GM23338 (cell line): ENCODE data around the gene DACT2. TPM values are rescaled to one million over a fixed set of nuclear protein-coding genes. Genes with fewer than 3 reads are reported as not detected.

Source experiments
- ATAC-seq: fragments of 200-7000 bp; cut with Tn5 transposase; 3 replicates; pipeline ENCODE4 v1.9.1; 2020
- DNase-seq: peaks from one replicate; pipeline ENCODE4 v3.0.0-alpha.2; 2015; ENCODE audit warnings: low spot score
- H2AFZ ChIP-seq: fragments of 200-600 bp; sonication (generic); 2 replicates; pipeline ENCODE4 v1.8.0; 2016; ENCODE audit warnings: antibody characterized with exemption, mild to moderate bottlenecking, moderate library complexity
- H3F3A ChIP-seq: fragments of 200-600 bp; sonication (generic); replicated peaks from 2 replicates; pipeline ENCODE4 v1.8.0; 2017; ENCODE audit warnings: antibody characterized with exemption, mixed run types, low read depth
- H3K27ac ChIP-seq: fragments of 200-600 bp; sonication (generic); 2 replicates; pipeline ENCODE4 v1.6.1; 2016; ENCODE audit warnings: low read depth
- H3K27me3 ChIP-seq: fragments of 200-600 bp; sonication (generic); 2 replicates; pipeline ENCODE4 v1.8.0; 2016; ENCODE audit warnings: mild to moderate bottlenecking, mixed run types, moderate library complexity; ENCODE audit not compliant: insufficient read depth
- H3K36me3 ChIP-seq: fragments of 200-600 bp; sonication (generic); 2 replicates; pipeline ENCODE4 v1.8.0; 2016; ENCODE audit warnings: mild to moderate bottlenecking; ENCODE audit not compliant: insufficient read depth
- H3K4me1 ChIP-seq: fragments of 200-600 bp; sonication (generic); 2 replicates; pipeline ENCODE4 v1.8.0; 2016; ENCODE audit warnings: mild to moderate bottlenecking, moderate library complexity; ENCODE audit not compliant: insufficient read depth
- H3K4me2 ChIP-seq: fragments of 200-600 bp; sonication (generic); 2 replicates; pipeline ENCODE4 v1.7.1; 2017; ENCODE audit warnings: mixed run types
- H3K4me3 ChIP-seq: fragments of 200-600 bp; sonication (generic); 2 replicates; pipeline ENCODE4 v1.6.1; 2016; ENCODE audit warnings: mixed run types
- H3K79me2 ChIP-seq: fragments of 200-600 bp; sonication (generic); replicated peaks from 2 replicates; pipeline ENCODE4 v1.8.0; 2017; ENCODE audit warnings: mild to moderate bottlenecking; ENCODE audit not compliant: insufficient read depth
- H3K9me2 ChIP-seq: fragments of 200-600 bp; sonication (generic); 2 replicates; pipeline ENCODE4 v1.8.0; 2017; ENCODE audit not compliant: insufficient read depth
- H4K20me1 ChIP-seq: fragments of 200-600 bp; sonication (generic); replicated peaks from 2 replicates; pipeline ENCODE4 v1.8.0; 2017; ENCODE audit warnings: mild to moderate bottlenecking; ENCODE audit not compliant: insufficient read depth
- H3K27ac Mint-ChIP-seq: 2 replicates; pipeline ENCODE4 v1.8.0; 2020; ENCODE audit warnings: inconsistent platforms, mild to moderate bottlenecking, moderate library complexity, mixed read lengths
- H3K27me3 Mint-ChIP-seq: 3 replicates; pipeline ENCODE4 v1.8.0; 2022; ENCODE audit warnings: low read depth, mild to moderate bottlenecking, moderate library complexity, mixed read lengths, inconsistent platforms; ENCODE audit not compliant: insufficient read depth, poor library complexity
- H3K36me3 Mint-ChIP-seq: 3 replicates; pipeline ENCODE4 v1.8.0; 2021; ENCODE audit warnings: low read depth, mild to moderate bottlenecking, inconsistent platforms, moderate library complexity, mixed read lengths
- H3K4me1 Mint-ChIP-seq: 3 replicates; pipeline ENCODE4 v1.8.0; 2020; ENCODE audit warnings: mild to moderate bottlenecking, inconsistent platforms, mixed read lengths
- H3K4me3 Mint-ChIP-seq: 3 replicates; pipeline ENCODE4 v1.8.0; 2021; ENCODE audit warnings: moderate library complexity, mild to moderate bottlenecking, inconsistent platforms, mixed read lengths
- H3K9me3 Mint-ChIP-seq: 3 replicates; pipeline ENCODE4 v1.8.0; 2020; ENCODE audit warnings: moderate library complexity, mild to moderate bottlenecking, inconsistent platforms, mixed read lengths
- CREB1 ChIP-seq: fragments of 250-450 bp; sonication (Bioruptor Pico); IDR thresholded peaks from 2 replicates; pipeline ENCODE4 v1.5.0; 2020; ENCODE audit warnings: low read depth, mild to moderate bottlenecking, moderate library complexity
- EZH2 ChIP-seq: fragments of 200-600 bp; sonication (generic); IDR thresholded peaks from one replicate; pipeline ENCODE4 v1.8.0; 2017; ENCODE audit warnings: antibody characterized with exemption, mild to moderate bottlenecking, low read depth; ENCODE audit not compliant: unreplicated experiment
- EZH2phosphoT487 ChIP-seq: fragments of 200-600 bp; sonication (generic); IDR thresholded peaks from one replicate; pipeline ENCODE4 v1.8.1; 2018; ENCODE audit warnings: antibody characterized with exemption; ENCODE audit not compliant: unreplicated experiment
- JUNB ChIP-seq: IDR thresholded peaks from one replicate; pipeline ENCODE4 v1.6.1; 2016; ENCODE audit warnings: antibody characterized with exemption; ENCODE audit not compliant: unreplicated experiment
- NANOG ChIP-seq: IDR thresholded peaks from 2 replicates; pipeline ENCODE4 v1.6.1; 2016; ENCODE audit warnings: antibody characterized with exemption, borderline replicate concordance
- POLR2AphosphoS5 ChIP-seq: IDR thresholded peaks from 2 replicates; pipeline ENCODE4 v1.6.1; 2016; ENCODE audit warnings: antibody characterized with exemption, low read depth
- STAT1 ChIP-seq: IDR thresholded peaks from one replicate; pipeline ENCODE4 v1.6.1; 2016; ENCODE audit warnings: antibody characterized with exemption; ENCODE audit not compliant: unreplicated experiment
- ZNF114 ChIP-seq: fragments of 250-450 bp; sonication (Bioruptor Pico); IDR thresholded peaks from 2 replicates; pipeline ENCODE4 v1.5.0; 2020; ENCODE audit warnings: mild to moderate bottlenecking, moderate library complexity
- ZNF331 ChIP-seq: fragments of 250-450 bp; sonication (Bioruptor Pico); IDR thresholded peaks from 2 replicates; pipeline ENCODE4 v1.5.0; 2020; ENCODE audit warnings: low read depth, mild to moderate bottlenecking, moderate library complexity
- polyA plus RNA-seq: library from polyadenylated mRNA; unstranded; fragments of >200 nt; fragmentation: Nextera tagmentation; extraction: Ambion mirVana; gene quantifications from 2 replicates; pipeline ENCODE4 v1.2.1, GENCODE V29; 2016
- total RNA-seq: library from RNA; depleted of rRNA; stranded (reverse); fragments of >200 nt; shearing (Covaris generic); gene quantifications from 2 replicates; pipeline ENCODE4 v1.2.3, GENCODE V29; 2014
- TF ChIP-seq, protein P1 (sequence below): IDR thresholded peaks from one replicate; pipeline ENCODE4 v1.6.1; 2018; ENCODE audit warnings: antibody characterized with exemption; ENCODE audit not compliant: unreplicated experiment
- TF ChIP-seq, protein P2 (sequence below): IDR thresholded peaks from 2 replicates; pipeline ENCODE4 v1.6.1; 2016; ENCODE audit warnings: antibody characterized with exemption
- TF ChIP-seq, protein P3 (sequence below), 2 experiments: fragments of 200-600 bp in 1 of 2; sonication (generic) in 1 of 2; conservative IDR thresholded peaks; 2 replicates each; pipeline versions ENCODE4 v1.5.1 to v1.6.1; 2016 to 2017; ENCODE audit warnings: antibody characterized with exemption in 2 of 2, low read depth in 2 of 2, mild to moderate bottlenecking in 2 of 2, moderate library complexity in 1 of 2

DACT2 gene
- total and polyA plus RNA-seq, 2 experiments from 2014 or later: 1.8 to 10.6 TPM

DNA sequence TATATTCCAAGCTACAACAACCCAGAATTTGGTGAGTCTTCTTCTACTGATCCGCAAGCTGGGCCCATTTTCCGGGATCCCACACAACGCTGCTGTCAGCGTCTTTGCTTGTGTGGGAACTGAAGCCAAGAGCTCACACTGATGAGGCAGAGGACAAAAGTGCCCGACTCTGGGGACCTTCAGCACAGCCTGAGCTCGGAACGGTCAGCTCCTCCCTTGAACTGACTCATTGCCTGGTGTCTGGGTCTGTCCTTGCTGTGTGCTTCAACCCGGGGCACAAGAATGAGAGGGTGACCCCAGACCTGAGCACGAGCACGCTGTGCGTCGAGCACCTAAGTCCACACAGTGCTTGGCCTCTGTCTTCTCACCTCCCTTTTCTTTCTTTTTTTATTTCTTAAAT, 33.5 kb downstream of the DACT2 start:
- Histone ChIP-seq H3K4me2 (no peak overlapping the region), H3K27ac (no peak overlapping the region), H3F3A (no peaks in the 10 kb centered on the region), H3K4me3 (no peak overlapping the region), H2AFZ (no peak overlapping the region), H3K36me3 (no peaks in the 10 kb centered on the region), H3K79me2 (no peaks in the 10 kb centered on the region), H3K4me1 (no peaks in the 10 kb centered on the region), H4K20me1 (no peaks in the 10 kb centered on the region), H3K9me2 (no peaks in the 10 kb centered on the region), H3K27me3 (no peaks in the 10 kb centered on the region)
- no peak for DNase-seq
- ATAC-seq: no peak
- Mint-ChIP-seq H3K27ac (no peak overlapping the region), H3K36me3 (no peaks in the 10 kb centered on the region; the same call in 2 of the 3 replicates), H3K9me3 (no peaks in the 10 kb centered on the region; the same call in 2 of the 3 replicates), H3K4me3 (no peak overlapping the region), H3K4me1 (no peaks in the 10 kb centered on the region; the same call in 2 of the 3 replicates), H3K27me3 (peaks cover 2% of the 10 kb centered on the region)
- TF ChIP-seq, protein P1, sequence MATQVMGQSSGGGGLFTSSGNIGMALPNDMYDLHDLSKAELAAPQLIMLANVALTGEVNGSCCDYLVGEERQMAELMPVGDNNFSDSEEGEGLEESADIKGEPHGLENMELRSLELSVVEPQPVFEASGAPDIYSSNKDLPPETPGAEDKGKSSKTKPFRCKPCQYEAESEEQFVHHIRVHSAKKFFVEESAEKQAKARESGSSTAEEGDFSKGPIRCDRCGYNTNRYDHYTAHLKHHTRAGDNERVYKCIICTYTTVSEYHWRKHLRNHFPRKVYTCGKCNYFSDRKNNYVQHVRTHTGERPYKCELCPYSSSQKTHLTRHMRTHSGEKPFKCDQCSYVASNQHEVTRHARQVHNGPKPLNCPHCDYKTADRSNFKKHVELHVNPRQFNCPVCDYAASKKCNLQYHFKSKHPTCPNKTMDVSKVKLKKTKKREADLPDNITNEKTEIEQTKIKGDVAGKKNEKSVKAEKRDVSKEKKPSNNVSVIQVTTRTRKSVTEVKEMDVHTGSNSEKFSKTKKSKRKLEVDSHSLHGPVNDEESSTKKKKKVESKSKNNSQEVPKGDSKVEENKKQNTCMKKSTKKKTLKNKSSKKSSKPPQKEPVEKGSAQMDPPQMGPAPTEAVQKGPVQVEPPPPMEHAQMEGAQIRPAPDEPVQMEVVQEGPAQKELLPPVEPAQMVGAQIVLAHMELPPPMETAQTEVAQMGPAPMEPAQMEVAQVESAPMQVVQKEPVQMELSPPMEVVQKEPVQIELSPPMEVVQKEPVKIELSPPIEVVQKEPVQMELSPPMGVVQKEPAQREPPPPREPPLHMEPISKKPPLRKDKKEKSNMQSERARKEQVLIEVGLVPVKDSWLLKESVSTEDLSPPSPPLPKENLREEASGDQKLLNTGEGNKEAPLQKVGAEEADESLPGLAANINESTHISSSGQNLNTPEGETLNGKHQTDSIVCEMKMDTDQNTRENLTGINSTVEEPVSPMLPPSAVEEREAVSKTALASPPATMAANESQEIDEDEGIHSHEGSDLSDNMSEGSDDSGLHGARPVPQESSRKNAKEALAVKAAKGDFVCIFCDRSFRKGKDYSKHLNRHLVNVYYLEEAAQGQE: no peak
- no peak for TF ChIP-seq STAT1
- TF ChIP-seq ZNF331: no peak

DNA sequence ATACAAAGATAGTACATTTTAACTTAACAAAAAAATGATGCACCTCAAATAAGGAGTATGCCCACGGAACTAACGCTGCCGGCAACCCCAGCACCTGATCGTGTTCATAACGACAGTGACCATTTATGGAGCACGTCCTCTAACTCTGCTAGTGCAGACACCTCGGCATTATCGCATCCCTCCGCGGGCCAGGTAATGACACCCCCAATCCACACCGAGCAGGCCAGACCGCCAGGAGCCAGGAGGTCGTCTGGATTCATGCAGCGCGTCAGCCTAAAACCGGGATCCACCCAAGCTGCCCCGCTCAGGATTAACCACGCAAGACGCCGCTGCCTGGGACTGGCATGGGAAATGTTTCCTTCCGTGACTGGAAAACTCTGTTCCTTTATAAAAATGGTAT, 34.1 kb downstream of the DACT2 start:
- TF ChIP-seq, protein P1: no peak
- no peak for TF ChIP-seq EZH2
- TF ChIP-seq, protein P2, sequence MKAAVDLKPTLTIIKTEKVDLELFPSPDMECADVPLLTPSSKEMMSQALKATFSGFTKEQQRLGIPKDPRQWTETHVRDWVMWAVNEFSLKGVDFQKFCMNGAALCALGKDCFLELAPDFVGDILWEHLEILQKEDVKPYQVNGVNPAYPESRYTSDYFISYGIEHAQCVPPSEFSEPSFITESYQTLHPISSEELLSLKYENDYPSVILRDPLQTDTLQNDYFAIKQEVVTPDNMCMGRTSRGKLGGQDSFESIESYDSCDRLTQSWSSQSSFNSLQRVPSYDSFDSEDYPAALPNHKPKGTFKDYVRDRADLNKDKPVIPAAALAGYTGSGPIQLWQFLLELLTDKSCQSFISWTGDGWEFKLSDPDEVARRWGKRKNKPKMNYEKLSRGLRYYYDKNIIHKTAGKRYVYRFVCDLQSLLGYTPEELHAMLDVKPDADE: no peak
- TF ChIP-seq POLR2AphosphoS5: no peak
- no peak for TF ChIP-seq NANOG
- no peak for TF ChIP-seq STAT1
- no peak for TF ChIP-seq ZNF114 (CRISPR knock-in tag)
- no peak for TF ChIP-seq JUNB
- TF ChIP-seq EZH2phosphoT487: no peak
- TF ChIP-seq, protein P3, sequence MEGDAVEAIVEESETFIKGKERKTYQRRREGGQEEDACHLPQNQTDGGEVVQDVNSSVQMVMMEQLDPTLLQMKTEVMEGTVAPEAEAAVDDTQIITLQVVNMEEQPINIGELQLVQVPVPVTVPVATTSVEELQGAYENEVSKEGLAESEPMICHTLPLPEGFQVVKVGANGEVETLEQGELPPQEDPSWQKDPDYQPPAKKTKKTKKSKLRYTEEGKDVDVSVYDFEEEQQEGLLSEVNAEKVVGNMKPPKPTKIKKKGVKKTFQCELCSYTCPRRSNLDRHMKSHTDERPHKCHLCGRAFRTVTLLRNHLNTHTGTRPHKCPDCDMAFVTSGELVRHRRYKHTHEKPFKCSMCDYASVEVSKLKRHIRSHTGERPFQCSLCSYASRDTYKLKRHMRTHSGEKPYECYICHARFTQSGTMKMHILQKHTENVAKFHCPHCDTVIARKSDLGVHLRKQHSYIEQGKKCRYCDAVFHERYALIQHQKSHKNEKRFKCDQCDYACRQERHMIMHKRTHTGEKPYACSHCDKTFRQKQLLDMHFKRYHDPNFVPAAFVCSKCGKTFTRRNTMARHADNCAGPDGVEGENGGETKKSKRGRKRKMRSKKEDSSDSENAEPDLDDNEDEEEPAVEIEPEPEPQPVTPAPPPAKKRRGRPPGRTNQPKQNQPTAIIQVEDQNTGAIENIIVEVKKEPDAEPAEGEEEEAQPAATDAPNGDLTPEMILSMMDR (conservative IDR thresholded peaks at IDR 0.05; ENCODE audit: low read depth in 2 of 2): no peak
- no peak for TF ChIP-seq CREB1
- H3K9me2 ChIP-seq: no peaks in the 10 kb centered on the region
- Mint-ChIP-seq H3K36me3 (no peaks in the 10 kb centered on the region; the same call in 2 of the 3 replicates), H3K4me1 (no peaks in the 10 kb centered on the region; the same call in 2 of the 3 replicates), H3K4me3 (no peak overlapping the region), H3K27ac (no peak overlapping the region), H3K9me3 (no peaks in the 10 kb centered on the region; the same call in 2 of the 3 replicates), H3K27me3 (peaks cover 2% of the 10 kb centered on the region)
- no peak overlapping the region for H3K4me3 ChIP-seq
- H3K27me3 ChIP-seq: no peaks in the 10 kb centered on the region
- no peaks in the 10 kb centered on the region for H3F3A ChIP-seq
- ATAC-seq (no peak), DNase-seq (no peak)
- H2AFZ ChIP-seq: no peak overlapping the region
- H3K27ac ChIP-seq: no peak overlapping the region
- no peaks in the 10 kb centered on the region for H3K4me1 ChIP-seq
- no peaks in the 10 kb centered on the region for H3K79me2 ChIP-seq
- H3K4me2 ChIP-seq: no peak overlapping the region
- no peaks in the 10 kb centered on the region for H3K36me3 ChIP-seq
- H4K20me1 ChIP-seq: no peaks in the 10 kb centered on the region
